SK-N-MC (cell line): Measurements from ENCODE around the gene RMND5A.

Experiments
- DNase-seq: peaks from one replicate; pipeline ENCODE4 v3.0.0-alpha.2; 2011; ENCODE audit warnings: low read depth, low spot score
- H3K27ac ChIP-seq: fragments of 200-600 bp; sonication (generic); 2 replicates; pipeline ENCODE4 v1.5.1; 2016; ENCODE audit warnings: mixed run types
- H3K36me3 ChIP-seq: fragments of 200-600 bp; sonication (generic); 2 replicates; pipeline ENCODE4 v1.6.1; 2017; ENCODE audit warnings: antibody characterized with exemption, low read length, mixed read lengths; ENCODE audit not compliant: insufficient read depth
- H3K4me3 ChIP-seq: fragments of 200-600 bp; sonication (generic); 2 replicates; pipeline ENCODE4 v1.5.1; 2016
- H3K9ac ChIP-seq: fragments of 200-600 bp; sonication (generic); 2 replicates; pipeline ENCODE4 v1.8.0; 2017; ENCODE audit warnings: mixed run types, mixed read lengths; ENCODE audit not compliant: insufficient read length
- H3K9me3 ChIP-seq: fragments of 200-600 bp; sonication (generic); 2 replicates; pipeline ENCODE4 v1.6.1; 2017; ENCODE audit warnings: low read depth, mild to moderate bottlenecking, antibody characterized with exemption, low read length, moderate library complexity, mixed read lengths
- EZH2 ChIP-seq: fragments of 200-600 bp; sonication (generic); IDR thresholded peaks from one replicate; pipeline ENCODE4 v1.6.1; 2017; ENCODE audit warnings: antibody characterized with exemption
- FOXP2 ChIP-seq: optimal IDR thresholded peaks from 2 replicates; pipeline ENCODE3; 2011; ENCODE audit warnings: mild to moderate bottlenecking, moderate library complexity; ENCODE audit not compliant: insufficient read depth; ENCODE audit errors: extremely low read length, control extremely low read depth
- POLR2AphosphoS5 ChIP-seq: IDR thresholded peaks from 2 replicates; pipeline ENCODE4 v1.6.1; 2012; ENCODE audit warnings: mild to moderate bottlenecking, low read depth, low read length, borderline replicate concordance

The RMND5A gene

DNA sequence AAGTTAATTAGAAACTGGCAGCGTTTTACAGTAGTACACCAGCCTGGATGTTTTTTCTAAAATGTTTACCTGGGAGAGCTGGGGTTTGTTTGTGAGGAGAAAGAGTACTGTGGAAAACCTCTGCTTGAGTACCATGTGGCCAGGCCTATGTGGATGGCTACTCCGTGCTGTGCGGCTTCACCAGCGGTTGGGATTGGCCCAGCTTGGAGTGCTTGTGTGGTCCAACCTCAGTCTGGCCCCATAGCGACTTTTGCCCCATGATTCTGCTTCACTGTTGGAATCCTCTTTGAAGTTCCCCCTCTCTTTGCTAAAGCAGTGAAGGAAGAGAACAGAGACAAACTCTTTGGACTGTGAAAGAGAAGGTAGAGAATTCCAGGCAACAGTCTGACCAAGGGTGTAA lies 54.8 kb downstream of the RMND5A start:
- DNase-seq, result no peak
- H3K27ac ChIP-seq, result no peak overlapping the region
- H3K4me3 ChIP-seq, result no peak overlapping the region
- H3K9me3 ChIP-seq, result no peaks in the 10 kb centered on the region
- TF ChIP-seq FOXP2 (no peak), POLR2AphosphoS5 (no peak)
- H3K9ac ChIP-seq, result no peak overlapping the region
- H3K36me3 ChIP-seq, result peaks cover 33% of the 10 kb centered on the region

- no peak for DNase-seq
- Histone ChIP-seq H3K9me3 (no peaks in the 10 kb centered on the region), H3K27ac (no peak overlapping the region), H3K9ac (no peak overlapping the region), H3K4me3 (no peak overlapping the region), H3K36me3 (peaks cover 30% of the 10 kb centered on the region)
- TF ChIP-seq FOXP2, result no peak
- no peak for TF ChIP-seq EZH2
- no peak for TF ChIP-seq POLR2AphosphoS5
Measured at GRCh38 chr2:86775338-86775737, 55.2 kb downstream of the RMND5A start.

DNA sequence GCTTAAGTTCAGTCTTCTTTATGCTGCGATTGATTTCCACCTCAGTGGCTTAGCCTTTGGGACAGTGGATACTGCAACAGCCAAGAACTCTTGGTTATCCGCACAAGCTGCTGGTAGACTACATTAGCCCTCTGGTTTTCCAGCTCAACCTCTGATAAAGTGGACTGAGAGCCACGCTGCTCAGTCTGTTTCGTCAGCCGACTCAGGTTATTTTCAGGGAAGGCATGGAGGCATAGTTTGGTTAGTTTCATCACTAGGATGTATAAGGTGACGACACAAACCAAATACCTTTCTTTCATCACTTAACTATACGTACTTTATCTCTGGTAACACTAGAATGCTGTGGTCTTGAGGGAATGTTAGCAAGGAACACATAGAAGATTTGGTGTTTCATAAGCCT lies 56.4 kb downstream of the RMND5A start:
- peaks cover 18% of the 10 kb centered on the region for H3K36me3 ChIP-seq
- no peak for DNase-seq
- TF ChIP-seq EZH2 (no peak), FOXP2 (no peak), POLR2AphosphoS5 (no peak)
- H3K9me3 ChIP-seq, result no peaks in the 10 kb centered on the region
- no peak overlapping the region for H3K4me3 ChIP-seq
- H3K27ac ChIP-seq, result no peak overlapping the region
- H3K9ac ChIP-seq, result no peak overlapping the region

DNA sequence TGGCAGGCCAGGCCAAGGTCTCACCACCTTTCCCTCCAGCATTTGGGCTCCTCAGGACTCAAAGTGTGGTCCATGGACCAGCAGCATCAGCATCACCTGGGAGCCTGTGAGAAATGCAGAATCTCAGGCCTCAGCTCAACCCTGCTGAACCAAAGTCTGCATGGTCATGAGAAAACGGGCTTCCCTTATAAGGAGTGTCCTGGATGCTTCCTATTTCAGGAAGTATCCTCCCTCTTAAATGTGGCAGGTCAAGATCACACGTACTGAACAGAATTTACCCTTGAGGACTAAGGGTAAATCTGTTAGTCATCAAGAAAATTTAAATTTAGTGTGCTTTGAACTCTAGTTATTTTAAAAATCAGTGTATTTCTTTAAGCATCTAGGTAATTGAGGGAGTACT lies 58.9 kb downstream of the RMND5A start:
- no peaks in the 10 kb centered on the region for H3K9me3 ChIP-seq
- DNase-seq, result no peak
- no peak overlapping the region for H3K27ac ChIP-seq
- no peak for TF ChIP-seq EZH2
- no peak for TF ChIP-seq POLR2AphosphoS5
- no peak for TF ChIP-seq FOXP2
- H3K4me3 ChIP-seq, result no peak overlapping the region
- H3K9ac ChIP-seq, result no peak overlapping the region
- H3K36me3 ChIP-seq, result peaks cover 14% of the 10 kb centered on the region

DNA sequence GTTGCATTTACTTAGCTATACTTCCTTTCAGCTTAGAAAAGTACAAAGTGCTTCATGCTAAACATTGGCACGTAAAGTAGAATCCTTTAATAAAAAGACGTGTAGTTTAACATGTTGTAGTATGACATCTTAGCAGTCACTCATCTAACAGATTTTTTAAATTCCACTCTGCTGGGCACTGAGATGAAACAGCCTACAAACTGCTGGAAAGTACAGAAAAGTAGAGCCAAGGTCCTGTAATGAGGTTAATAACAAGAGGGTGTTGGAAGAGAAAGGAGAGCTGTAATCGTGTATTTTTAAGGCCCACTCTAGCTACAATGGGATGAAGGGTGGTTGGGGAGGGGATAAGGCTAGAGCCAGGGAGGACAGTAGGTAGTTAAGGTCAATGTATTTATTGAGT lies 59.9 kb downstream of the RMND5A start:
- H3K9me3 ChIP-seq, result no peaks in the 10 kb centered on the region
- no peak overlapping the region for H3K9ac ChIP-seq
- no peak for DNase-seq
- peaks cover 7% of the 10 kb centered on the region for H3K36me3 ChIP-seq
- no peak for TF ChIP-seq EZH2
- no peak for TF ChIP-seq POLR2AphosphoS5
- TF ChIP-seq FOXP2, result no peak
- no peak overlapping the region for H3K27ac ChIP-seq
- no peak overlapping the region for H3K4me3 ChIP-seq

- no peaks in the 10 kb centered on the region for H3K9me3 ChIP-seq
- H3K36me3 ChIP-seq, result no peaks in the 10 kb centered on the region
- H3K4me3 ChIP-seq, result no peak overlapping the region
- H3K27ac ChIP-seq, result no peak overlapping the region
- no peak for TF ChIP-seq EZH2
- TF ChIP-seq FOXP2, result no peak
- no peak for TF ChIP-seq POLR2AphosphoS5
- H3K9ac ChIP-seq, result no peak overlapping the region
- no peak for DNase-seq
Measured at GRCh38 chr2:86781363-86781762, 61.3 kb downstream of the RMND5A start.

DNA sequence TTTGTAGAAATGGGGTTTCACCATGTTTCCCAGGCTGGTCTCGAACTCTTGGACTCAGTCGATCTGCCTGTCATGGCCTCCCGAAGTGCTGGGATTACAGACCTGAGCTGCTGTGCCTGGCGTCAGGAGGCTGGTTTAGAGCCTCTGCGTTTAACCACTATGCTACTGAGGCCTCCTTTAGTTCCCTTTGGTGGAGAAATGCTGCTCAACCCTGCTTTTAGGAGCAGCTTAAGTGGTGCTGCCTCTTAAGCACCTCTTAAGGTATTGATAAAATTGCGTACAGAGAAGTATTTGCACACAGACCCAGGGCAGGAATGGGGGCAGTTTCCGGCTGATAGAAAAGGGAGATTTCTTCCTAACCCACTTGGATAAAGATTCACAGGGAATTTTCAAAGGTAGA lies 62.7 kb downstream of the RMND5A start:
- DNase-seq, result no peak
- no peak overlapping the region for H3K9ac ChIP-seq
- H3K4me3 ChIP-seq, result no peak overlapping the region
- TF ChIP-seq POLR2AphosphoS5 (no peak), FOXP2 (no peak), EZH2 (no peak)
- H3K27ac ChIP-seq, result no peak overlapping the region
- H3K36me3 ChIP-seq, result no peaks in the 10 kb centered on the region
- H3K9me3 ChIP-seq, result no peaks in the 10 kb centered on the region

- Histone ChIP-seq H3K36me3 (no peaks in the 10 kb centered on the region), H3K9ac (no peak overlapping the region), H3K4me3 (no peak overlapping the region), H3K9me3 (no peaks in the 10 kb centered on the region), H3K27ac (no peak overlapping the region)
- DNase-seq, result no peak
- TF ChIP-seq EZH2 (no peak), FOXP2 (no peak), POLR2AphosphoS5 (no peak)
Measured at GRCh38 chr2:86783615-86784339, 63.7 kb downstream of the RMND5A start.

- H3K4me3 ChIP-seq, result no peak overlapping the region
- no peaks in the 10 kb centered on the region for H3K9me3 ChIP-seq
- no peak overlapping the region for H3K9ac ChIP-seq
- no peak overlapping the region for H3K27ac ChIP-seq
- H3K36me3 ChIP-seq, result no peaks in the 10 kb centered on the region
- TF ChIP-seq POLR2AphosphoS5 (no peak), FOXP2 (no peak), EZH2 (no peak)
- DNase-seq, result no peak
Measured at GRCh38 chr2:86785456-86785855, 65.4 kb downstream of the RMND5A start.
